Activated naive CD4-positive, alpha-beta T cell treated with anti-CD3 and anti-CD28 coated beads, Interleukin-2, amount 50 U/mL, for 24 hours (primary cell): Measurements from ENCODE around the gene MYOF.

Experiments used
- H3K27ac Mint-ChIP-seq: one replicate; pipeline ENCODE4 v1.8.0; 2021; ENCODE audit warnings: mild to moderate bottlenecking, mixed read lengths
- H3K27me3 Mint-ChIP-seq: one replicate; pipeline ENCODE4 v1.8.0; 2021; ENCODE audit warnings: mixed read lengths
- H3K36me3 Mint-ChIP-seq: one replicate; pipeline ENCODE4 v1.8.0; 2021; ENCODE audit warnings: mixed read lengths
- H3K4me1 Mint-ChIP-seq: one replicate; pipeline ENCODE4 v1.8.0; 2021; ENCODE audit warnings: mixed read lengths
- H3K4me3 Mint-ChIP-seq: one replicate; pipeline ENCODE4 v1.8.0; 2021; ENCODE audit warnings: mild to moderate bottlenecking, mixed read lengths
- H3K9me3 Mint-ChIP-seq: one replicate; pipeline ENCODE4 v1.8.0; 2021; ENCODE audit warnings: mixed read lengths

The MYOF gene

GRCh38 chr10:93482145-93482834, at the start of gene MYOF:
Gene MYOF, minus strand, starts transcription at chr10:93482334. Its CDS starts 140 bp downstream, at chr10:93482194.
- Mint-ChIP-seq H3K27ac (peak within 1 kb of the TSS; percentile 98), H3K36me3 (peaks cover 1% of the 10 kb centered on the region), H3K4me3 (peak within 1 kb of the TSS; percentile 96), H3K9me3 (no peaks in the 10 kb centered on the region), H3K27me3 (peaks cover 17% of the 10 kb centered on the region), H3K4me1 (peaks cover 16% of the 10 kb centered on the region)

- no peaks in the 10 kb centered on the region for H3K27me3 Mint-ChIP-seq
- H3K4me3 Mint-ChIP-seq: no peak overlapping the region
- no peaks in the 10 kb centered on the region for H3K9me3 Mint-ChIP-seq
- H3K4me1 Mint-ChIP-seq: no peaks in the 10 kb centered on the region
- no peaks in the 10 kb centered on the region for H3K36me3 Mint-ChIP-seq
- no peak overlapping the region for H3K27ac Mint-ChIP-seq
Observed at GRCh38 chr10:93518531-93518930, 36.4 kb upstream of the MYOF start.

- no peaks in the 10 kb centered on the region for H3K4me1 Mint-ChIP-seq
- H3K36me3 Mint-ChIP-seq: no peaks in the 10 kb centered on the region
- no peak overlapping the region for H3K27ac Mint-ChIP-seq
- no peaks in the 10 kb centered on the region for H3K27me3 Mint-ChIP-seq
- H3K4me3 Mint-ChIP-seq: no peak overlapping the region
- no peaks in the 10 kb centered on the region for H3K9me3 Mint-ChIP-seq
Observed at GRCh38 chr10:93516006-93516380, 33.9 kb upstream of the MYOF start.

GRCh38 chr10:93515071-93516005, 33.2 kb upstream of the MYOF start:
- no peaks in the 10 kb centered on the region for H3K27me3 Mint-ChIP-seq
- H3K4me1 Mint-ChIP-seq: no peaks in the 10 kb centered on the region
- no peak overlapping the region for H3K4me3 Mint-ChIP-seq
- H3K27ac Mint-ChIP-seq: no peak overlapping the region
- H3K9me3 Mint-ChIP-seq: no peaks in the 10 kb centered on the region
- no peaks in the 10 kb centered on the region for H3K36me3 Mint-ChIP-seq

GRCh38 chr10:93514521-93514920, 32.4 kb upstream of the MYOF start:
- H3K36me3 Mint-ChIP-seq: no peaks in the 10 kb centered on the region
- H3K9me3 Mint-ChIP-seq: no peaks in the 10 kb centered on the region

GRCh38 chr10:93513091-93513490, 31.0 kb upstream of the MYOF start:
- Mint-ChIP-seq H3K9me3 (no peaks in the 10 kb centered on the region), H3K36me3 (no peaks in the 10 kb centered on the region), H3K4me3 (no peak overlapping the region), H3K27me3 (no peaks in the 10 kb centered on the region), H3K4me1 (no peaks in the 10 kb centered on the region), H3K27ac (no peak overlapping the region)

More at GRCh38 chr10:93514521-93514920, 32.4 kb upstream of the MYOF start:
- no peaks in the 10 kb centered on the region for H3K27me3 Mint-ChIP-seq
- H3K4me1 Mint-ChIP-seq: no peaks in the 10 kb centered on the region
- no peak overlapping the region for H3K4me3 Mint-ChIP-seq
- no peak overlapping the region for H3K27ac Mint-ChIP-seq

- Mint-ChIP-seq H3K36me3 (no peaks in the 10 kb centered on the region), H3K4me1 (no peaks in the 10 kb centered on the region)
Observed at GRCh38 chr10:93512565-93512964, 30.4 kb upstream of the MYOF start.

GRCh38 chr10:93509816-93510215, 27.7 kb upstream of the MYOF start:
- H3K9me3 Mint-ChIP-seq: no peaks in the 10 kb centered on the region
- H3K4me1 Mint-ChIP-seq: no peaks in the 10 kb centered on the region
- H3K27ac Mint-ChIP-seq: no peak overlapping the region
- no peaks in the 10 kb centered on the region for H3K27me3 Mint-ChIP-seq
- H3K36me3 Mint-ChIP-seq: no peaks in the 10 kb centered on the region
- no peak overlapping the region for H3K4me3 Mint-ChIP-seq

More at GRCh38 chr10:93512565-93512964, 30.4 kb upstream of the MYOF start:
- no peak overlapping the region for H3K4me3 Mint-ChIP-seq
- no peaks in the 10 kb centered on the region for H3K27me3 Mint-ChIP-seq
- no peaks in the 10 kb centered on the region for H3K9me3 Mint-ChIP-seq
- no peak overlapping the region for H3K27ac Mint-ChIP-seq

GRCh38 chr10:93505075-93505474, 22.9 kb upstream of the MYOF start:
- Mint-ChIP-seq H3K9me3 (no peaks in the 10 kb centered on the region), H3K4me3 (no peak overlapping the region), H3K36me3 (no peaks in the 10 kb centered on the region), H3K27ac (no peak overlapping the region), H3K4me1 (no peaks in the 10 kb centered on the region), H3K27me3 (no peaks in the 10 kb centered on the region)

GRCh38 chr10:93503075-93503474, 20.9 kb upstream of the MYOF start:
- Mint-ChIP-seq H3K9me3 (no peaks in the 10 kb centered on the region), H3K27ac (no peak overlapping the region), H3K27me3 (no peaks in the 10 kb centered on the region), H3K36me3 (no peaks in the 10 kb centered on the region), H3K4me1 (peaks cover 2% of the 10 kb centered on the region), H3K4me3 (no peak overlapping the region)

GRCh38 chr10:93501650-93502049, 19.5 kb upstream of the MYOF start:
- Mint-ChIP-seq H3K36me3 (no peaks in the 10 kb centered on the region), H3K27ac (no peak overlapping the region), H3K27me3 (no peaks in the 10 kb centered on the region), H3K4me3 (no peak overlapping the region), H3K4me1 (peaks cover 11% of the 10 kb centered on the region), H3K9me3 (no peaks in the 10 kb centered on the region)

GRCh38 chr10:93498166-93498565, 16.0 kb upstream of the MYOF start:
- no peaks in the 10 kb centered on the region for H3K36me3 Mint-ChIP-seq
- no peak overlapping the region for H3K27ac Mint-ChIP-seq
- H3K27me3 Mint-ChIP-seq: no peaks in the 10 kb centered on the region
- H3K4me3 Mint-ChIP-seq: peak overlapping the region; percentile 12
- peaks cover 17% of the 10 kb centered on the region for H3K4me1 Mint-ChIP-seq
- no peaks in the 10 kb centered on the region for H3K9me3 Mint-ChIP-seq

- H3K36me3 Mint-ChIP-seq: no peaks in the 10 kb centered on the region
- H3K27me3 Mint-ChIP-seq: no peaks in the 10 kb centered on the region
- peak within 1 kb of the TSS; percentile 93 for H3K4me3 Mint-ChIP-seq
- H3K4me1 Mint-ChIP-seq: peaks cover 17% of the 10 kb centered on the region
- H3K27ac Mint-ChIP-seq: peak within 1 kb of the TSS; percentile 18
- no peaks in the 10 kb centered on the region for H3K9me3 Mint-ChIP-seq
Observed at GRCh38 chr10:93496322-93497041, 14.3 kb upstream of the MYOF start, which contains the start of gene CEP55. Gene CEP55, plus strand, starts transcription at chr10:93496612. Its CDS starts 3,440 bp downstream, at chr10:93500052.

GRCh38 chr10:93495654-93496321, 13.7 kb upstream of the MYOF start:
- Mint-ChIP-seq H3K9me3 (no peaks in the 10 kb centered on the region), H3K4me3 (peak overlapping the region; percentile 93), H3K4me1 (peaks cover 17% of the 10 kb centered on the region), H3K27ac (no peak overlapping the region), H3K27me3 (no peaks in the 10 kb centered on the region), H3K36me3 (no peaks in the 10 kb centered on the region)

GRCh38 chr10:93494494-93494893, 12.4 kb upstream of the MYOF start:
- H3K36me3 Mint-ChIP-seq: no peaks in the 10 kb centered on the region
- peaks cover 17% of the 10 kb centered on the region for H3K4me1 Mint-ChIP-seq
- no peak overlapping the region for H3K27ac Mint-ChIP-seq
- H3K9me3 Mint-ChIP-seq: no peaks in the 10 kb centered on the region
- no peaks in the 10 kb centered on the region for H3K27me3 Mint-ChIP-seq
- H3K4me3 Mint-ChIP-seq: no peak overlapping the region
